EL (cell line): ENCODE data around the gene BHMT.
A peak's percentile ranks its signal among the peaks of the same experiment; 100 is the strongest.
"Not testable (repeated sequence)": the region's sequence is repeated elsewhere in the genome, so short reads cannot be mapped to it uniquely, and the experiment has no call there.

Experiments used
- DNase-seq: peaks from one replicate; pipeline ENCODE4 v3.0.0-alpha.2; 2016

The BHMT gene

GRCh38 chr5:79112703-79113058 is 1.1 kb downstream of the BHMT start:
- DNase-seq = no peak

GRCh38 chr5:79119486-79119885 is 7.9 kb downstream of the BHMT start:
- no peak for DNase-seq

- DNase-seq = no peak
These were observed 8.6 kb downstream of the BHMT start for GRCh38 chr5:79120221-79120620.

- no peak for DNase-seq
These were observed 11.4 kb downstream of the BHMT start for GRCh38 chr5:79122973-79123372.

DNA sequence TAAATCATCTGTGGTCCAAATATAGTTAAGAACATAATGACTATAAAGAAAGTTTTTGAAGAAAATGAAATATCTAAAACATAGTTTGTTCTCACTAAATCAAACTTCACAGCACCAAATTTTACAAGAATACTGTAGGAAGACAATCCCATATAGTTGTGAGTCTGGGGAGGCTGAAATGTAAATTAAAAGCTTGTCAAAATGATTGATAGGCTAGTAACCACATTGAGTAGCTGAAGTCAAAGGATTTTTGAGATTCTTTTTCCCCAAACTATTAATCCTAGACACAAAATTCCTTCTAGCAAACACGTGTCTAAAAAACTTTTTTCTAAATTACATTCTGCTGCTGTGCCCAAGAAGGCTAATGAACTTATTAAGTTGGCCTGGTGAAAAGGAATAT is 13.0 kb downstream of the BHMT start:
- no peak for DNase-seq

DNA sequence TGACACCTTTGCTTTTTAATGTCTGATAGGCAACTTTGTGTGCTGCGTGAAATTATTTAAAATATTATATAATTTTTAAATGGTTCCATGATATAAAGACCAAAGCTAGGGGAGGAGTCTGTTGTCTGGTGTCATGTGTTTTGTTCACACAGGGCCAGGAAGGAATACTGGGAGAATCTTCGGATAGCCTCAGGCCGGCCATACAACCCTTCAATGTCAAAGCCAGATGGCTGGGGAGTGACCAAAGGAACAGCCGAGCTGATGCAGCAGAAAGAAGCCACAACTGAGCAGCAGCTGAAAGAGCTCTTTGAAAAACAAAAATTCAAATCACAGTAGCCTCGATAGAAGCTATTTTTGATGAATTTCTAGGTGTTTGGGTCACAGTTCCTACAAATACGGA is 19.2 kb downstream of the BHMT start:
- no peak for DNase-seq

- peak; percentile 55 for DNase-seq
These were observed 21.6 kb downstream of the BHMT start for GRCh38 chr5:79133121-79133656.

- peak; percentile 85 for DNase-seq
These were observed 22.2 kb downstream of the BHMT start for GRCh38 chr5:79133657-79134451.

DNA sequence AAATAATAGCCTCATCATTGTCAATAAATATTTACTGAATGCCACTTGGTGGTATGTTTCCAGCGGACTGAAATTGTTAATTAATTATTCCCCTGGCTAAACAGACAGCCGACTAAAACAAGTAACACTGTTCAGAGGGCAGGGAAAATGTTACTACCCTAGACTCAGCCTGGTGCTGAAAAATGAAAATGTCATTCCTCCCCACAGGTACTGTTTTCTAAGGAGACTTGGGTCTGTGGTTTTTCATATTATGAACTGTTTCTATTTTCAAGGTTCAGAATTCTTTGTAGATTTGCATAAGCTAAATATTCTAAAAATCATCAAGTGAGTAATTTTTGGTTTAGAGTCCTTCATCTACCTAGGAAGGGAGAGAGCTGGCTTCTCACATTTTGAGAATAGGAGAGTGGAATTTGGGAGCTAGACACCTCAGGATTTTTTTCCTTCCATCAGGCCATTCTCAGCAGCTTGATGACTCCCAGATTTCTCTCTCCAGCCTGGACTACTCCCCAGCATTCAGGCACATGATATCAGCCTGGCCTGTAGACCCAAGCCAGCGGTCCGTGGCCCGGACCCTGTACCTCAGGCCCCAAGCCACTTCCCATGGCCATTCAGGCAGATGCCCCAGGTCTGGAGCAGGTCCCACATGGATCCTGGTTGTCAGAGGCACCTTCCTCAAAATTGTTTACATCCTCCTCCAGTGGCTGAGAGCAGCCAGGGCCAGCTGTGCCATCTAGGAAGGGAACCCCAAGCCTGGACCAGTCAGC is 24.4 kb downstream of the BHMT start:
- DNase-seq = no peak

- no peak for DNase-seq
These were observed 25.0 kb downstream of the BHMT start for GRCh38 chr5:79136618-79137017.

DNA sequence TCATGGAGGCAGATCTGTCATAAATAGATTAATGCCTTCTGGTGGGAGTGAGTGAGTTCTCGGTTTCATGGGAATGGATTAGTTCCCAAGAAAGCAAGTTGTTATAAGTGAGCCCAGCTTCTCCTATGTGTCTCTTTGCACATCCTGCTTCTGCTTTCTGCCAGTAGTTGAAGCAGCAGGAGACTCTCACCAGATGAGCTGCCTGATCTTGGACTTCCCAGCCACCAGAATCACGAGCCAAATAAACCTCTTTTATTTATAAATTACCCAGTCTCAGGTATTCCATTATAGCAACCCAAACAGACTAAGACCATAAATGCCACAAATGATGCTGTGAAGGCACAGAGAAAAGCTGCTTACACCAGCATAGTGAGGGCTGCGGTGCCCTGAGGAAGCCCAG is 28.9 kb downstream of the BHMT start:
- no peak for DNase-seq

- DNase-seq = peak; percentile 49
These were observed 32.2 kb downstream of the BHMT start for GRCh38 chr5:79143684-79144379.

DNA sequence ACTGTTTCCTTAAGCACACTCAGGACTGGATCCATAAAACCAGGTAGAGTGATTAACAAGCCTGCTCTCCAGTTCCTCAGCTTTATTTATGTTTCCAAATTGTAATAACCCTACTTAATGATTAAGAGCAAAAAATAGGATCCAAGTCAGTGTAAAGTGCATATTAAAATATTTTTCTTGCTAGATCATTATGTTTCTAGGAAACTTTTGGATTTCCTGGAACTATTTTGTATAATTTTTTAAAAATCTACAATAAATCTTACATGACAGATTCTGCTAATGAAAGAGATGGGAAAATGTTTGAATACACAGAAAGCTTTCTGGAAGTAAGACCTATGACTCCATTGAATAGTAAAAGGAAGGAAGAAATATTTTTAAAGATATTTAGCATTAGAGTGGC is 35.5 kb downstream of the BHMT start:
- no peak for DNase-seq

GRCh38 chr5:79149433-79149832 is 37.8 kb downstream of the BHMT start:
- peak; percentile 24 for DNase-seq

DNA sequence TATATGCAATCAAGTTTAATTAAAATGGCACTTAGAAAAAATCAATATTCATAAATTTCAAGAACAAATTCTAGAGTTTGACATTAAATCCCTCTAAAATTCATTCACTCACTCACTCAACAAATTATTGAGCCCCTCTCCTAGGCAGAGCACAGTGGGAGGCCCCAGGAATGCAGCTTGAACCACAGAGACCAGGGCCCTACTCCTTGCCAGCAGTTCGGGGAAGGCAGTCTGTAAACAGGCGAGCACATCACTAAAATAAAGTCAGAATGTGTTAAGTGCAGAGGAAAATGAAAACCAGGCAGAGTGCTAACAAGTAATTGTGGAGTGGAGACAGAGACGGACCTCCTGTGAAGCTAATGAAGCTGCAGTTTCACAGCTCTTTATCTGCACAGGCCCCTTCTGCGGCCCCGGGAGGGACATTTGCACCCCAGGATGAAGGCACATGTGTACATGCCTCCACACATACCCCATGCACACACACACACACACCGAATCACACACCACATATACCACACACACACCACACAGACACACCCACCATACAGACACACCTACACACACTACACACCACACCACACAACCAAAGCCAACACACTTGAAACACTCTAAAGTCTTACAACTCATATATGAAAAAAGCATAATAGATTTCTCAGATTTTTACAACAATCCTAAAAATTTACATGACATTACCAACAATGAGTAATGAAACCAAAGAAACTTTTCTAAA is 40.5 kb downstream of the BHMT start:
- DNase-seq = no peak

DNA sequence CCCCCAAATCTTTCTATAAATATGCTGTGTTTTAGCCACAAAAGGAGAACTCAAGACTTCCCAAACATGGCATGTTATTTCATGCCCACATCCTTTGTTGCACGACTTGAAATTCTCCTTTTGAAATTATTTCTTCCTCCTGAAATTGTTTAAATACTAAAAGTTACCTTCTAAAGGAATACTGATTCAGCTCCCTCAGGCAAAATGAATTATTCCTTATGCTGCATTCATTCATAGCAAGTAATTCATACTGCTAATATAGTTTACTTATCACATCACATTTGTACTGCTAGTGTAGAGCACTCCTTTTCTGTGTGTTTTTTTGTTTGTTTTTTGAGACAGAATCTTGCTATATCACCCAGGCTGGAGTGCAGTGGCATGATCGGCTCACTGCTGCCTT is 45.7 kb downstream of the BHMT start:
- DNase-seq = no peak

DNA sequence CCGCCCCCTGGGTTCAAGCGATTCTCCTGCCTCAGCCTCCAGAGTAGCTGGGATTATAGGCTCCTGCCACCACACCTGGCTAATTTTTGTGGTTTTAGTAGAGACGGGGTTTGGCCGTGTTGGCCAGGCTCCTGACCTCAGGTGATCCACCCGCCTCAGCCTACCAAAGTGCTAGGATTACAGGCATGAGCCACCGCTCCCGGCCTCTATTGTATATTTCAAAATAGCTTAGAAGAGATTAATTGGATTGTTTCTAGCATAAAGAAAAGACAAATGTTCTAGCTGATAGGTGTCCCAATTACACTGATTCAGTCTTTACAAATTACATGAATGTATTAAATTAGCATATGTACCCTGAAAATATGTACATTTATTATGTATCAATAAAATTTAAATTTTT is 50.0 kb downstream of the BHMT start:
- DNase-seq = not testable (repeated sequence)

DNA sequence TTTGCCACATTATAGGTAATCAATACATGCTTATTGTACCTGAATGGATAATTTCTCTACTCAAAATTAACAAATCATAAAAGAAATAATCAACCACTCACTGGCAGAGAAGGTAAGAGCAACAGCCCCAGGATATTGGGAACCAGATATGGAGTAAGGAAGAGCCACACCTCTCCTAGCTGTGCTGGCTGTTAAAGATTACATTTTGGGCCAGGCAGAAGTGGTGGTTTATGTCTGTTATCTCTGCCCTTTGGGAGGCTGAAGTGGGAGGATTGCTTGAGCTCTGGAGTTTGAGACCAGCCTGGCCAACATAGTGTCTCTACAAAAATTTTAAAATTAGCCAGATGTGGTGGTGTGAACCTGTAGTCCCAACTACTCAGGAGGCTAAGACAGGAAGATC is 56.4 kb downstream of the BHMT start:
- no peak for DNase-seq

DNA sequence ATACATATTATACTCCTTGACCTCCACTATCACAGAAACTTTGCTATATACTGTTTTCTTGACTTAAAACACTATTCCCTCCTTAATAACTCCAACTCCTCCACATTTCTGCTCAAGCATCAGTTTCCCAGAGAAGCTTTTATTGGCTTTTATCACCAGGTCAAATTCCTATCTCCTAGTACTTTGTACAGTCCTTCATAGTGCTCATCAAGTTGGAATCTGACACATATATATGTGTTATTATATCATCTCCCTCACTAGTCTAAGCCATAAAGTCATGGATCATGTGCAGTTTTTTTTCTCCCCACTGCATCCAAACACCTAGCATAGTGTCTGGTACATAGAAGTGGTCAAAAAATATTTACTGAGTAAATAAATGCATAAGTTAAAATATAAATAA is 59.1 kb downstream of the BHMT start:
- DNase-seq = no peak

DNA sequence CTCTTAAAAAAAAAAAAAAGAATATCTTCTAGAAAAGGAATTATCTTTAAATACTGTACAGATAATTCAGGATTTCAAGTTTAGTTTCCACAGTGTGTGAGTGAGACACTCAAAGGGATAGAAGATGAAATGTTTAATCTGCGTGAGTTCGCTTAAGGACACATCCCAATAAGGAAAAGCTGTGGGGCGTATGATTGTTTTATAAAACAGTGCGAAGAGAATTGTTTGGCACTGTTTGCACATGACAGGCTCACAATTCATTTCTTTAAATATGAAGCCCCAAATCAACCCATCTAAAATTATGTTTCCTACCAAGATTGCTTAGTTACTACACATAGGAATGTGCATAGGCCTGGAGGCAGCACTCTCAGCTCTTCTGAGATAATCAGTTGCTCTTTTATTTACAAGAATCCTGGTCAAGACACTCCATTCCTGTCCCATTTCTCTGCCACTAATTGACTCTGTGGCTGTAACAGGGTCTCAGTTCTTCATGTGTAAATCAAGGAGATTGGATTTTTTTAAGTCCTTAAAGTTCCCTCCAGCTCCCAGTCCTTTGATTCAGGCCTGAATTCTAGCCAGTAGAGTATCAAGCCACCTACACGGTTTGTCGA is 60.1 kb downstream of the BHMT start:
- no peak for DNase-seq

DNA sequence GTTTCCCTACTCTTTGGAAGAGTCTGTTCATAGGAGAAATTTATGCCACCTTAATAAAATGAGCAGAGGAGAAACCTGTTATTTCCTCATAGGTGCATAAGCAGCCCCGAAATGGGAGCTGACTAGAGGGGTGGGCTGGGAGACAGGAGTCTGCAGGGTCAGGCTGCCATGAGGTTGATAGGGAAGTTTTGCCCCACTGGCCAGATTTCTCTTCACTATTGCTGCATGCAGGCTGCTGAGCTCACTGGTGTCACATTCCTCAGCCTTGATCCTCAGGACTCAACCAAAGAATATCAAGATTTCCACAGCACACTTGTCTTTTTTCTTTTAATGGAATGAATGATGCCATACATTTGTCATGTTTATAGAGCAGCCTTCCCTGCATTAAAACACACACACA is 60.7 kb downstream of the BHMT start:
- DNase-seq = no peak

- no peak for DNase-seq
These were observed 62.0 kb downstream of the BHMT start for GRCh38 chr5:79173626-79174025.

GRCh38 chr5:79180449-79180848 is 68.8 kb downstream of the BHMT start:
- DNase-seq = not testable (repeated sequence)
